Smooth muscle cell (in vitro differentiated cells): ENCODE measurements around the gene R3HDM4. TPM values are rescaled to one million over a fixed set of nuclear protein-coding genes. Genes with fewer than 3 reads are reported as not detected.

ENCODE experiments used
- DNase-seq: peaks from one replicate; lab custom pipeline; 2025; ENCODE audit not compliant: unreplicated experiment; lab: John Stamatoyannopoulos, UW
- H2AFZ ChIP-seq: fragments of 200-600 bp; sonication (generic); 2 replicates; pipeline ENCODE4 v1.6.0; 2016; ENCODE audit warnings: antibody characterized with exemption, low read depth, mild to moderate bottlenecking
- H3F3A ChIP-seq: fragments of 200-600 bp; sonication (generic); 2 replicates; pipeline ENCODE4 v1.6.0; 2017; ENCODE audit warnings: antibody characterized with exemption, low read depth
- H3K27ac ChIP-seq: fragments of 200-600 bp; sonication (generic); 2 replicates; pipeline ENCODE4 v1.5.1; 2016; ENCODE audit warnings: low read depth, mild to moderate bottlenecking
- H3K27me3 ChIP-seq: fragments of 200-600 bp; sonication (generic); 2 replicates; pipeline ENCODE4 v1.6.1; 2016; ENCODE audit warnings: low read depth, mild to moderate bottlenecking
- H3K36me3 ChIP-seq: fragments of 200-600 bp; sonication (generic); 2 replicates; pipeline ENCODE4 v1.5.1; 2016; ENCODE audit warnings: low read depth
- H3K4me1 ChIP-seq: fragments of 200-600 bp; sonication (generic); 2 replicates; pipeline ENCODE4 v1.5.1; 2016; ENCODE audit warnings: low read depth
- H3K4me2 ChIP-seq: fragments of 200-600 bp; sonication (generic); 2 replicates; pipeline ENCODE4 v1.6.0; 2016; ENCODE audit warnings: mild to moderate bottlenecking
- H3K4me3 ChIP-seq: fragments of 200-600 bp; sonication (generic); 2 replicates; pipeline ENCODE4 v1.5.1; 2016; ENCODE audit warnings: mild to moderate bottlenecking
- H3K79me2 ChIP-seq: fragments of 200-600 bp; sonication (generic); 2 replicates; pipeline ENCODE4 v1.6.0; 2016; ENCODE audit warnings: low read depth, mild to moderate bottlenecking
- H3K9ac ChIP-seq: fragments of 200-600 bp; sonication (generic); 2 replicates; pipeline ENCODE4 v1.6.0; 2016; ENCODE audit warnings: low read depth
- H3K9me3 ChIP-seq: fragments of 200-600 bp; sonication (generic); replicated peaks from 2 replicates; pipeline ENCODE4 v1.5.1; 2016; ENCODE audit warnings: low read depth
- H4K20me1 ChIP-seq: fragments of 200-600 bp; sonication (generic); 2 replicates; pipeline ENCODE4 v1.6.0; 2016; ENCODE audit warnings: low read depth
- WGBS: methylation state at CpG from one replicate; pipeline ENCODE4 v1.1.7; 2016; ENCODE audit warnings: low lambda C conversion rate; 5-methylcytosine and 5-hydroxymethylcytosine counted together
- polyA plus RNA-seq: library from polyadenylated mRNA; unstranded; fragments of >200 nt; fragmentation: Nextera tagmentation; extraction: Ambion mirVana; gene quantifications from 2 replicates; pipeline ENCODE4 v1.2.1, GENCODE V29; 2016
- total RNA-seq: library from RNA; depleted of rRNA; stranded (reverse); fragments of >200 nt; gene quantifications from 2 replicates; pipeline ENCODE4 v1.2.3, GENCODE V29; 2014
- TF ChIP-seq, protein P1 (sequence below): fragments of 200-600 bp; sonication (generic); IDR thresholded peaks from 2 replicates; pipeline ENCODE4 v1.5.1; 2017; ENCODE audit warnings: borderline replicate concordance, mild to moderate bottlenecking, antibody characterized with exemption; ENCODE audit not compliant: insufficient read depth, poor library complexity, severe bottlenecking

R3HDM4 gene
- total and polyA plus RNA-seq, 2 experiments from 2014 or later = 42.3 to 69.4 TPM

DNA sequence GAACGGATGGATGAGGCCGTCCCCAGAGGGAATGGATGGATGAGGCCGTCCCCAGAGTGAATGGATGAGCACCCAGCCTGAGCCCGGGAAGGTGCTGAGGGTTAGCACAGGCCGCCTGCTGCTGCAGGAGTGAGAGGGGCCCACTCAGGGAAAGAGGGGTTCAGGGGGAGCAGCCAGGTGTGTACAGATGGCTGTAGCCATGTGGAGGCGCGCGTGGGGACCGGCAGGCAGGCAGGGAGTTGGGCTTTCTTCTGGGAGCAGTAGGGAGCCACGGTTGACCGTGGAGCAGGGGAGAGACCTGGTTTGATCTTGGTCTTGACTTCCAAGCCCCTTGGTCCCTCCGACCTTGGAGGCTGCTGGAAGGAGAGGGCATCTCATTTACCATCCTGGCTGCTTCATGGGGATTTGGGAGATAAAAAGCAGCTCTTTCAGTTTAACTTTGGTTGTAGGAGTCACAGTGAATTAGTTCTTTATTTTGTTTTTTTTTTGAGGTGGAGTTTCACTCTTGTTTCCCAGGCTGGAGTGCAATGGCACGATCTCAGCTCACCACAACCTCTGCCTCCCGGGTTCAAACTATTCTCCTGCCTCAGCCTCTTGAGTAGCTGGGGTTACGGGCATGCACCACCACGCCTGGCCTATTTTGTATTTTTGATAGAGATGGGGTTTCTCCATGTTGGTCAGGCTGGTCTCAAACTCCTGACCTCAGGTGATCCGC, 37.5 kb upstream of the R3HDM4 start:
- Histone ChIP-seq H3K9me3 (no peaks in the 10 kb centered on the region), H3K27ac (peak overlapping the region; percentile 95), H4K20me1 (peaks cover 67% of the 10 kb centered on the region), H3K36me3 (no peaks in the 10 kb centered on the region), H3K4me2 (no peak overlapping the region), H3K4me1 (peaks cover 29% of the 10 kb centered on the region), H2AFZ (no peak overlapping the region), H3K9ac (no peak overlapping the region), H3K27me3 (no peaks in the 10 kb centered on the region), H3F3A (peaks cover 34% of the 10 kb centered on the region), H3K79me2 (peaks cover 75% of the 10 kb centered on the region), H3K4me3 (no peak overlapping the region)
- no peak for DNase-seq
- 86% methylated on average over 17 of the region's 17 CpGs for WGBS
- TF ChIP-seq, protein P1, sequence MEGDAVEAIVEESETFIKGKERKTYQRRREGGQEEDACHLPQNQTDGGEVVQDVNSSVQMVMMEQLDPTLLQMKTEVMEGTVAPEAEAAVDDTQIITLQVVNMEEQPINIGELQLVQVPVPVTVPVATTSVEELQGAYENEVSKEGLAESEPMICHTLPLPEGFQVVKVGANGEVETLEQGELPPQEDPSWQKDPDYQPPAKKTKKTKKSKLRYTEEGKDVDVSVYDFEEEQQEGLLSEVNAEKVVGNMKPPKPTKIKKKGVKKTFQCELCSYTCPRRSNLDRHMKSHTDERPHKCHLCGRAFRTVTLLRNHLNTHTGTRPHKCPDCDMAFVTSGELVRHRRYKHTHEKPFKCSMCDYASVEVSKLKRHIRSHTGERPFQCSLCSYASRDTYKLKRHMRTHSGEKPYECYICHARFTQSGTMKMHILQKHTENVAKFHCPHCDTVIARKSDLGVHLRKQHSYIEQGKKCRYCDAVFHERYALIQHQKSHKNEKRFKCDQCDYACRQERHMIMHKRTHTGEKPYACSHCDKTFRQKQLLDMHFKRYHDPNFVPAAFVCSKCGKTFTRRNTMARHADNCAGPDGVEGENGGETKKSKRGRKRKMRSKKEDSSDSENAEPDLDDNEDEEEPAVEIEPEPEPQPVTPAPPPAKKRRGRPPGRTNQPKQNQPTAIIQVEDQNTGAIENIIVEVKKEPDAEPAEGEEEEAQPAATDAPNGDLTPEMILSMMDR = no peak

DNA sequence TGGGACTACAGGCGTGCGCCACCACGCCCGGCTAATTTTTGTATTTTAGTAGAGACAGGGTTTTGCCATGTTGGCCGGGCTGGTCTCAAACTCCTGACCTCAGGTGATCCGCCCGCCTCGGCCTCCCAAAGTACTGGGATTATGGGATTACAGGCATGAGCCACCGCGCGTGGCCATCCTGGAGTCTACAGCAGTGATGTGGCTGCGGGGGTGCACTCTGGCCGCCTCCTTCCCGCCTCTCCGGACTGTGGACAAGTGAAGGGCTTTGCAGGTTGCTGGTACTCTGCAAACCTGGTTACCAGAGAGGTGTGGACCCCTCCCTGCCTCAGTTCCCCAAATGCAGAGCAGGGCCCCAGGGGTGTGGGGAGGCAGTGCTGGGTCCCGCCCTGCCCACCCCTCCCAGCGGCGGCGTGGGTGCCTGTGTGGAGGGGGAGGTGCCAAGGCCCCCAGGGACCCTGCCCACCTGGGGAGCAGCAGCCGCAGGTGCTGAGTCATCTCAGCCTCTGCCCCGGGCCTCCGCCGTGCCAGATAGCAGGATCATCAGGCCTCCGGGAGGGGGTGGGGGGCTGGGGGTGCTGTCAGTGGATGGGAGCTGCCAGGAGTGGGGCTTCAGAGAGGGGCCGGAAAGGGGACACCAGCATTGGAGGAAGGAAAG, 36.0 kb upstream of the R3HDM4 start:
- Histone ChIP-seq H3K4me2 (no peak overlapping the region), H3K79me2 (peaks cover 75% of the 10 kb centered on the region), H3K9ac (no peak overlapping the region), H3K4me1 (peaks cover 16% of the 10 kb centered on the region), H3K27ac (no peak overlapping the region), H2AFZ (no peak overlapping the region), H3K36me3 (no peaks in the 10 kb centered on the region), H3F3A (peaks cover 29% of the 10 kb centered on the region), H4K20me1 (peaks cover 74% of the 10 kb centered on the region), H3K9me3 (no peaks in the 10 kb centered on the region), H3K27me3 (no peaks in the 10 kb centered on the region), H3K4me3 (no peak overlapping the region)
- WGBS = 78% methylated on average over 18 of the region's 25 CpGs
- DNase-seq = no peak
- TF ChIP-seq, protein P1 = no peak

GRCh38 chr19:947707-948539, 34.9 kb upstream of the R3HDM4 start:
- no peak overlapping the region for H3K9ac ChIP-seq
- H3K36me3 ChIP-seq = no peaks in the 10 kb centered on the region
- H3K79me2 ChIP-seq = peaks cover 75% of the 10 kb centered on the region
- TF ChIP-seq, protein P1 = no peak
- DNase-seq = no peak
- WGBS = 95% methylated on average over 43 of the region's 47 CpGs
- H3K27me3 ChIP-seq = no peaks in the 10 kb centered on the region
- H4K20me1 ChIP-seq = peaks cover 84% of the 10 kb centered on the region
- no peak overlapping the region for H3K4me2 ChIP-seq
- H3K4me1 ChIP-seq = peaks cover 6% of the 10 kb centered on the region
- peaks cover 22% of the 10 kb centered on the region for H3F3A ChIP-seq
- H3K4me3 ChIP-seq = no peak overlapping the region
- H3K27ac ChIP-seq = no peak overlapping the region
- H3K9me3 ChIP-seq = no peaks in the 10 kb centered on the region
- no peak overlapping the region for H2AFZ ChIP-seq
